Measurements from ENCODE around the gene FCN1.

- no peak for TF ChIP-seq CTCF (IDR thresholded peaks at IDR 0.05)
- TF ChIP-seq POLR2A (IDR thresholded peaks at IDR 0.05): no peak
These were observed 29.7 kb upstream of the FCN1 start for GRCh38 chr9:134947265-134947955.

Measured in right lobe of liver (tissue), 4 donors.